Measurements from ENCODE around the gene USH1G. TPM values are rescaled to one million over a fixed set of nuclear protein-coding genes. Genes with fewer than 3 reads are reported as not detected.
"Not testable (repeated sequence)": the region's sequence is repeated elsewhere in the genome, so short reads cannot be mapped to it uniquely, and the experiment has no call there.

Gene USH1G
- total RNA-seq, 2 donors from 2014 or later: not detected

GRCh38 chr17:74916851-74917199, 6.2 kb downstream of the USH1G start:
- Mint-ChIP-seq H3K4me1 (ENCODE audit: low read depth in 2 of 2) (no peaks in the 10 kb centered on the region), H3K4me3 (no peak overlapping the region), H3K27ac (no peak overlapping the region), H3K36me3 (no peaks in the 10 kb centered on the region), H3K9me3 (no peaks in the 10 kb centered on the region), H3K27me3 (peaks cover 7 to 17% of the 10 kb centered on the region in 2 donors)
- DNase-seq (ENCODE audit: low spot score) (no peak), ATAC-seq (no peak)

GRCh38 chr17:74916136-74916850, 6.8 kb downstream of the USH1G start:
- Mint-ChIP-seq H3K36me3 (no peaks in the 10 kb centered on the region), H3K4me3 (no peak overlapping the region), H3K27ac (no peak overlapping the region), H3K4me1 (ENCODE audit: low read depth in 2 of 2) (no peaks in the 10 kb centered on the region), H3K27me3 (peaks cover 7 to 17% of the 10 kb centered on the region in 2 donors), H3K9me3 (no peaks in the 10 kb centered on the region)
- ATAC-seq: no peak
- no peak for DNase-seq (ENCODE audit: low spot score)

- H3K27me3 Mint-ChIP-seq; ATAC-seq; H3K9me3 Mint-ChIP-seq; H3K4me3 Mint-ChIP-seq; H3K4me1 Mint-ChIP-seq (ENCODE audit: low read depth in 2 of 2); H3K36me3 Mint-ChIP-seq; H3K27ac Mint-ChIP-seq; DNase-seq (ENCODE audit: low spot score): not testable (repeated sequence)
Measured at GRCh38 chr17:74911423-74911822, 11.6 kb downstream of the USH1G start.

- not testable (repeated sequence) for H3K27ac Mint-ChIP-seq; H3K4me3 Mint-ChIP-seq; H3K27me3 Mint-ChIP-seq; DNase-seq (ENCODE audit: low spot score); H3K9me3 Mint-ChIP-seq; H3K36me3 Mint-ChIP-seq; ATAC-seq; H3K4me1 Mint-ChIP-seq (ENCODE audit: low read depth in 2 of 2)
Measured at GRCh38 chr17:74909097-74909496, 14.0 kb downstream of the USH1G start.

- Mint-ChIP-seq H3K36me3 (no peaks in the 10 kb centered on the region), H3K27ac (no peak overlapping the region), H3K9me3 (no peaks in the 10 kb centered on the region), H3K4me1 (ENCODE audit: low read depth in 2 of 2) (peaks cover 0 to 2% of the 10 kb centered on the region in 2 donors), H3K27me3 (peaks cover 0 to 6% of the 10 kb centered on the region in 2 donors), H3K4me3 (no peak overlapping the region)
- DNase-seq (ENCODE audit: low spot score) (no peak), ATAC-seq (no peak)
Measured at GRCh38 chr17:74907012-74907411, 16.0 kb downstream of the USH1G start.

- not testable (repeated sequence) for H3K27ac Mint-ChIP-seq; H3K9me3 Mint-ChIP-seq; DNase-seq (ENCODE audit: low spot score); H3K36me3 Mint-ChIP-seq; H3K27me3 Mint-ChIP-seq; H3K4me3 Mint-ChIP-seq; ATAC-seq; H3K4me1 Mint-ChIP-seq (ENCODE audit: low read depth in 2 of 2)
Measured at GRCh38 chr17:74906214-74906793, 16.8 kb downstream of the USH1G start.

- ATAC-seq (peak in 1 of 2 donors; percentile 24), DNase-seq (ENCODE audit: low spot score) (no peak)
- Mint-ChIP-seq H3K36me3 (no peaks in the 10 kb centered on the region), H3K27me3 (peaks cover 0 to 10% of the 10 kb centered on the region in 2 donors), H3K4me1 (ENCODE audit: low read depth in 2 of 2) (peaks cover 0 to 2% of the 10 kb centered on the region in 2 donors), H3K27ac (no peak overlapping the region), H3K4me3 (no peak overlapping the region), H3K9me3 (no peaks in the 10 kb centered on the region)
Measured at GRCh38 chr17:74904687-74905409, 18.2 kb downstream of the USH1G start.

GRCh38 chr17:74903671-74904070, 19.4 kb downstream of the USH1G start:
- Mint-ChIP-seq H3K27ac (no peak overlapping the region), H3K27me3 (peaks cover 0 to 7% of the 10 kb centered on the region in 2 donors), H3K9me3 (no peaks in the 10 kb centered on the region), H3K4me1 (ENCODE audit: low read depth in 2 of 2) (peaks cover 0 to 2% of the 10 kb centered on the region in 2 donors), H3K36me3 (no peaks in the 10 kb centered on the region), H3K4me3 (no peak overlapping the region)
- no peak for ATAC-seq
- DNase-seq (ENCODE audit: low spot score): no peak

- Mint-ChIP-seq H3K27ac (no peak overlapping the region), H3K4me3 (no peak overlapping the region), H3K9me3 (no peaks in the 10 kb centered on the region), H3K27me3 (peaks cover 0 to 7% of the 10 kb centered on the region in 2 donors), H3K36me3 (no peaks in the 10 kb centered on the region), H3K4me1 (ENCODE audit: low read depth in 2 of 2) (peaks cover 0 to 2% of the 10 kb centered on the region in 2 donors)
- ATAC-seq (no peak), DNase-seq (ENCODE audit: low spot score) (no peak)
Measured at GRCh38 chr17:74903034-74903433, 20.0 kb downstream of the USH1G start.

- ATAC-seq (peak in 1 of 2 donors; percentile 31), DNase-seq (ENCODE audit: low spot score) (no peak)
- Mint-ChIP-seq H3K4me1 (ENCODE audit: low read depth in 2 of 2) (peaks cover 0 to 2% of the 10 kb centered on the region in 2 donors), H3K9me3 (no peaks in the 10 kb centered on the region), H3K27me3 (peaks cover 3 to 9% of the 10 kb centered on the region in 2 donors), H3K36me3 (no peaks in the 10 kb centered on the region), H3K4me3 (no peak overlapping the region), H3K27ac (no peak overlapping the region)
Measured at GRCh38 chr17:74901353-74902135, 21.5 kb downstream of the USH1G start.

GRCh38 chr17:74900208-74900607, 22.8 kb downstream of the USH1G start:
- H3K27ac Mint-ChIP-seq: no peak overlapping the region
- no peak for DNase-seq (ENCODE audit: low spot score)
- H3K4me3 Mint-ChIP-seq: no peak overlapping the region
- no peaks in the 10 kb centered on the region for H3K9me3 Mint-ChIP-seq
- no peaks in the 10 kb centered on the region for H3K36me3 Mint-ChIP-seq
- no peak for ATAC-seq
- peaks cover 9 to 13% of the 10 kb centered on the region in 2 donors for H3K27me3 Mint-ChIP-seq
- no peaks in the 10 kb centered on the region for H3K4me1 Mint-ChIP-seq (ENCODE audit: low read depth in 2 of 2)

- H3K9me3 Mint-ChIP-seq: no peaks in the 10 kb centered on the region
Measured at GRCh38 chr17:74898376-74898946, 24.6 kb downstream of the USH1G start.

GRCh38 chr17:74893936-74894671, 29.0 kb downstream of the USH1G start:
- no peak overlapping the region for H3K4me3 Mint-ChIP-seq
- no peaks in the 10 kb centered on the region for H3K36me3 Mint-ChIP-seq
- H3K9me3 Mint-ChIP-seq: no peaks in the 10 kb centered on the region
- H3K27me3 Mint-ChIP-seq: peaks cover 22 to 24% of the 10 kb centered on the region in 2 donors
- no peak overlapping the region for H3K27ac Mint-ChIP-seq
- peaks cover 0 to 3% of the 10 kb centered on the region in 2 donors for H3K4me1 Mint-ChIP-seq (ENCODE audit: low read depth in 2 of 2)
- ATAC-seq (no peak), DNase-seq (ENCODE audit: low spot score) (no peak)

More at GRCh38 chr17:74898376-74898946, 24.6 kb downstream of the USH1G start:
- Mint-ChIP-seq H3K27me3 (peaks cover 19 to 24% of the 10 kb centered on the region in 2 donors), H3K36me3 (no peaks in the 10 kb centered on the region), H3K27ac (no peak overlapping the region), H3K4me3 (no peak overlapping the region), H3K4me1 (ENCODE audit: low read depth in 2 of 2) (peaks cover 0 to 3% of the 10 kb centered on the region in 2 donors)
- ATAC-seq (peak in 1 of 2 donors; percentile 8), DNase-seq (ENCODE audit: low spot score) (no peak)
